Erythroblast (primary cell): ENCODE data around the gene RARB.

Source experiments
- GATA1 ChIP-seq: IDR thresholded peaks from 2 replicates; pipeline ENCODE4 v1.6.1; 2011; ENCODE audit warnings: low read depth, mild to moderate bottlenecking, control low read depth, low read length, moderate library complexity
- POLR2A ChIP-seq: IDR thresholded peaks from 2 replicates; pipeline ENCODE4 v1.6.1; 2011; ENCODE audit warnings: mild to moderate bottlenecking, low read length

DNA sequence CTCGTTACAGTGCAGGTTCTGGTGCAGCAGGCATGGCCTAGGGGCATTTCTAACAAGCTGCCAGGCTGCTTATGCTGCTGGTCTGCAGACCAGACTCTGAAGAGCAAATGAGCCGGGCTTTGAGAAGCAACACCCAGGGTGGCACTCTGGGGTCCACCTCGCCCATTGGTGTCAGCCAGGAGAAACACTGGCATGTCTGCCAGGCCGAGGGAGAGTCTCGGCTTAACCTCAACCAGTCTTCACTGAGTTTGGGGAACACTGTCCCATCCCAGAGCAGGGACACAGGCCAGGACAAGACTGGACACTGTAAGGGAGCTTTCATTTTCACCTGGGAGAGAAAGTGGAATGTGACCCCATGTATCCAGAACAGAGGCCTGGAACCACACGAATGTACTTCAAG is 143.2 kb downstream of the RARB start:
- TF ChIP-seq POLR2A = no peak
- TF ChIP-seq GATA1 = no peak
